Fibroblast of skin of left biceps (primary cell): Measurements from ENCODE around the gene CAMK2N2.

Experiments
- DNase-seq, 2 experiments: peaks; one replicate each; pipeline ENCODE4 v3.0.0-alpha.2; 2013; ENCODE audit warnings: low read depth in 2 of 2

The CAMK2N2 gene

DNA sequence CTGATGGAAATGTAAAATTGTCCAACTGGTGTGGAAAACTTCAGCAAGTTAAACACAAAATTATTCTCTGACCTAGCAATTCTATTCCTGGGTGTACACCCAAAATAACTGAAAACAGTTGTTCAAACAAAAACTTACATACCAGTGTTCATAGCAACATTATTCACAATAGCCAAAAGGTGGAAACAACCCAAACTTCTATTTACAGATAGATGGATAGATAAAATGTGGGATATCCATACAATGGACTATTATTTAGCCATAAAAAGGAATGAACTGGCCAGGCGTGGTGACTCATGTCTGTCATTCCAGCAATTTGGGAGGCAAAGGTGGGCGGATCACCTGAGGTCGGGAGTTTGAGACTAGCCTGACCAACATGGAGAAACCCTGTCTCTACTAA, 38.8 kb downstream of the CAMK2N2 start:
- no peak for DNase-seq

DNA sequence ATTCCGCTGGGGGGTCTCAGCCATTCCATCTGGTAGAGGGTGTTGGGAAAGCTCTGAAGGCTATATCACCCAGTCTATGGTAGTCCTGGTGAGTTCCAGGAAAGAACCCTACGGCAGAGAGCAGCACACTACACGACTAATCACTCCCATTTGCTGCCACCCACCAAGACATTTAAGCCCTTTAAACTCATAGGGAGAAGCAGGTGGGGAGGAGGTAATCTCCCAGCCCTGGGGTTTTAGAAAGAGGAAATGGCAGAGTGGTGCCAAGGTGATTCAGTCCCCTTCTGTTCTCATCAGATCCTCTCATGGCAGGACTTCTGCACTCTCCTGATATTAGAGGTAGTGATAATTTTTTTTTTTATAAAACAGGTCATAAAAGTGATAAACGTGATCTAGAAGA, 42.5 kb downstream of the CAMK2N2 start:
- no peak for DNase-seq

DNA sequence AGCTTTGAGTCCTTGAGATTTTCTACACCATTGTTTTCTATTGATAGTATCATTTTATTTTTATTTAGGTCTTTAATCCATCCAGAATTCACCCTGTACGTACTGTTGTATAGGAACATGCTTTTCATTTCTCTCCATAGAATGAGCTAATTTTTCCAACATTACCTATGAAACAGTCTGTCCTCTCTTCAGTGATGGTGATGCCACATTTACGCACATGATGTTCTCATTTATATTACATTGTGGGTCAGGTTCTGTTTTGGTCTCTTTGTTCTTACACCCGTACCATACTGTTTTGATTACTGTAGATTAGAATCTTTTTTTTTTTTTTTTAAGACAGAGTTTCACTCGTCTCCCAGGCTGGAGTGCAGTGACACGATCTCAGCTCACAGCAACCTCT, 49.6 kb downstream of the CAMK2N2 start:
- no peak for DNase-seq

DNA sequence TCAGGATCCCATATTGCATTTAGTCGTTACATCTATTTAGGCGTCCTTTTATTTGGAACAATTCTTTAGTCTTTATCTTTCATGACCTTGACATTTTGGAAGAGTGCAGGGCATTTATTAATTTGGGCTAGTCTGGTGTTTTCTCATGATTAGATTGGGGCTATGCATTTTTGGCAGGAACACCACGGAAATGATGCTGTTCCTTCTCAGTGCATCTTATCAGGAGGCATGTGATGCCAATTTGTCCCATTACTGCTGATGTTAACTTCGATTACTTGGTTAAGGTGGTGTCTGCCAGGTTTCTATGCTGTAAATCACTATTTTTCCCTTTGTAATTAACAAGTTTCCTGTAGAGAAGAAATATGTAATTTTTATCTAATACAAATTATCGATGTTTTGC, 50.1 kb downstream of the CAMK2N2 start:
- DNase-seq = no peak
